RPMI7951 (cell line): ENCODE data around the gene MIPOL1. TPM values are rescaled to one million over a fixed set of nuclear protein-coding genes. Genes with fewer than 3 reads are reported as not detected.
A peak's percentile ranks its signal among the peaks of the same experiment; 100 is the strongest.

Experiments
- DNase-seq: peaks from one replicate; pipeline ENCODE4 v3.0.0-alpha.2; 2012; ENCODE audit warnings: low read depth
- total RNA-seq: library from RNA; depleted of rRNA; stranded (reverse); fragments of >200 nt; shearing (Covaris generic); gene quantifications from 2 replicates; pipeline ENCODE4 v1.2.3, GENCODE V29; 2014

Gene MIPOL1
- total RNA-seq, 1 experiment from 2014 or later = 5.4 TPM

GRCh38 chr14:37234222-37234621, 36.5 kb downstream of the MIPOL1 start:
- DNase-seq = no peak

- peak; percentile 40 for DNase-seq
Measured at GRCh38 chr14:37236044-37236443, 38.3 kb downstream of the MIPOL1 start.

- DNase-seq = no peak
Measured at GRCh38 chr14:37237094-37237493, 39.4 kb downstream of the MIPOL1 start.

- DNase-seq = no peak
Measured at GRCh38 chr14:37237735-37238200, 40.0 kb downstream of the MIPOL1 start.

GRCh38 chr14:37241198-37241597, 43.5 kb downstream of the MIPOL1 start:
- no peak for DNase-seq

- DNase-seq = peak; percentile 35
Measured at GRCh38 chr14:37246427-37246829, 48.7 kb downstream of the MIPOL1 start.

GRCh38 chr14:37247791-37248461, 50.2 kb downstream of the MIPOL1 start:
- DNase-seq = no peak

- no peak for DNase-seq
Measured at GRCh38 chr14:37251775-37252174, 54.0 kb downstream of the MIPOL1 start.

- no peak for DNase-seq
Measured at GRCh38 chr14:37252434-37252833, 54.7 kb downstream of the MIPOL1 start.

- peak; percentile 66 for DNase-seq
Measured at GRCh38 chr14:37253905-37254304, 56.2 kb downstream of the MIPOL1 start.

GRCh38 chr14:37254411-37254947, 56.7 kb downstream of the MIPOL1 start:
- no peak for DNase-seq

- DNase-seq = no peak
Measured at GRCh38 chr14:37257501-37258070, 59.8 kb downstream of the MIPOL1 start.

- DNase-seq = no peak
Measured at GRCh38 chr14:37262649-37263048, 64.9 kb downstream of the MIPOL1 start.

- no peak for DNase-seq
Measured at GRCh38 chr14:37263656-37264236, 66.0 kb downstream of the MIPOL1 start.

- no peak for DNase-seq
Measured at GRCh38 chr14:37268788-37269187, 71.1 kb downstream of the MIPOL1 start.

GRCh38 chr14:37270629-37271028, 72.9 kb downstream of the MIPOL1 start:
- DNase-seq = no peak

GRCh38 chr14:37272569-37272968, 74.8 kb downstream of the MIPOL1 start:
- DNase-seq = no peak

GRCh38 chr14:37274652-37275051, 76.9 kb downstream of the MIPOL1 start:
- DNase-seq = no peak

GRCh38 chr14:37275963-37276362, 78.2 kb downstream of the MIPOL1 start:
- no peak for DNase-seq

- DNase-seq = no peak
Measured at GRCh38 chr14:37278636-37279538, 81.2 kb downstream of the MIPOL1 start.

- no peak for DNase-seq
Measured at GRCh38 chr14:37279818-37280217, 82.1 kb downstream of the MIPOL1 start.

GRCh38 chr14:37284760-37285159, 87.0 kb downstream of the MIPOL1 start:
- DNase-seq = no peak
